Esophagus squamous epithelium (tissue), 4 donors: ENCODE results near the gene COG2.

ENCODE experiments used
- CTCF ChIP-seq, 6 experiments: fragments of 450-650 bp in 4 of 6; fragments of 200-600 bp in 2 of 6; sonication (generic) in 2 of 6; IDR thresholded peaks; one replicate each; pipeline ENCODE4 v1.5.1; 2016 to 2019; ENCODE audit warnings: antibody characterized with exemption in 6 of 6, mild to moderate bottlenecking in 4 of 6, moderate library complexity in 4 of 6
- POLR2A ChIP-seq, 4 donors: fragments of 450-650 bp; IDR thresholded peaks; one replicate each; pipeline ENCODE4 v1.6.1; 2017; ENCODE audit warnings: antibody characterized with exemption in 4 of 4, mild to moderate bottlenecking in 4 of 4, moderate library complexity in 3 of 4

- no peak for TF ChIP-seq CTCF (IDR thresholded peaks at IDR 0.05)
- no peak for TF ChIP-seq POLR2A (IDR thresholded peaks at IDR 0.05)
These were observed 20.8 kb upstream of the COG2 start for GRCh38 chr1:230621324-230622030.
